H9 (cell line): ENCODE measurements around the gene SEMA3F. TPM values are rescaled to one million over a fixed set of nuclear protein-coding genes. Genes with fewer than 3 reads are reported as not detected.

Experiments
- DNase-seq: peaks from one replicate; pipeline ENCODE4 v3.0.0-alpha.2; 2017
- H2AFZ ChIP-seq: one replicate; pipeline ENCODE4 v1.6.1; 2013; ENCODE audit warnings: mild to moderate bottlenecking, low read length, control low read depth, moderate library complexity
- H2AK5ac ChIP-seq: 2 replicates; pipeline ENCODE4 v1.6.1; 2013; ENCODE audit warnings: low read length, control low read depth, mixed read lengths; ENCODE audit not compliant: insufficient read length
- H2BK120ac ChIP-seq: one replicate; pipeline ENCODE4 v1.6.1; 2013; ENCODE audit warnings: low read depth, mild to moderate bottlenecking, low read length, control low read depth, inconsistent platforms; ENCODE audit not compliant: poor library complexity, severe bottlenecking
- H2BK12ac ChIP-seq: 2 replicates; pipeline ENCODE4 v1.6.1; 2013; ENCODE audit warnings: low read length, control low read depth, mixed read lengths, low read depth; ENCODE audit not compliant: insufficient read length
- H2BK15ac ChIP-seq: 2 replicates; pipeline ENCODE4 v1.6.1; 2013; ENCODE audit warnings: low read depth, low read length, control low read depth
- H2BK20ac ChIP-seq: one replicate; pipeline ENCODE4 v1.6.1; 2013; ENCODE audit warnings: low read depth, mild to moderate bottlenecking, low read length, control low read depth, inconsistent platforms; ENCODE audit not compliant: poor library complexity, severe bottlenecking
- H2BK5ac ChIP-seq: 2 replicates; pipeline ENCODE4 v1.6.1; 2013; ENCODE audit warnings: low read length, control low read depth, mixed read lengths; ENCODE audit not compliant: insufficient read length
- H3K14ac ChIP-seq: 2 replicates; pipeline ENCODE4 v1.6.1; 2013; ENCODE audit warnings: low read length, control low read depth; ENCODE audit not compliant: insufficient read depth
- H3K18ac ChIP-seq: 2 replicates; pipeline ENCODE4 v1.6.1; 2013; ENCODE audit warnings: low read depth, mild to moderate bottlenecking, mixed read lengths, low read length, control low read depth; ENCODE audit not compliant: insufficient read length
- H3K23ac ChIP-seq: 2 replicates; pipeline ENCODE4 v1.6.1; 2013; ENCODE audit warnings: low read length, control low read depth, mixed read lengths, low read depth; ENCODE audit not compliant: insufficient read length
- H3K23me2 ChIP-seq: 2 replicates; pipeline ENCODE4 v1.6.1; 2013; ENCODE audit warnings: low read depth, mild to moderate bottlenecking, mixed read lengths, low read length, control low read depth; ENCODE audit not compliant: insufficient read length, poor library complexity, severe bottlenecking
- H3K27ac ChIP-seq: 2 replicates; pipeline ENCODE4 v1.5.1; 2013; ENCODE audit warnings: low read length, control low read depth, mixed read lengths, low read depth; ENCODE audit not compliant: insufficient read length
- H3K27me3 ChIP-seq: 2 replicates; pipeline ENCODE4 v1.6.1; 2013; ENCODE audit warnings: low read length, control low read depth, inconsistent platforms; ENCODE audit not compliant: insufficient read depth
- H3K4ac ChIP-seq: 2 replicates; pipeline ENCODE4 v1.6.1; 2013; ENCODE audit warnings: low read depth, mild to moderate bottlenecking, control low read depth, inconsistent platforms, low read length, moderate library complexity
- H3K4me1 ChIP-seq: 2 replicates; pipeline ENCODE4 v1.6.1; 2013; ENCODE audit warnings: low read length, control low read depth, inconsistent platforms; ENCODE audit not compliant: insufficient read depth
- H3K4me2 ChIP-seq: 2 replicates; pipeline ENCODE4 v1.6.1; 2013; ENCODE audit warnings: low read length, control low read depth, mixed read lengths; ENCODE audit not compliant: insufficient read length, insufficient read depth
- H3K56ac ChIP-seq: 2 replicates; pipeline ENCODE4 v1.6.1; 2013; ENCODE audit warnings: low read depth, mild to moderate bottlenecking, mixed read lengths, low read length, control low read depth; ENCODE audit not compliant: insufficient read length
- H3K79me1 ChIP-seq: 2 replicates; pipeline ENCODE4 v1.6.1; 2013; ENCODE audit warnings: low read depth, mild to moderate bottlenecking, moderate library complexity, low read length, control low read depth, inconsistent platforms; ENCODE audit not compliant: insufficient read depth, poor library complexity, severe bottlenecking
- H3K79me2 ChIP-seq: 2 replicates; pipeline ENCODE4 v1.6.1; 2013; ENCODE audit warnings: low read length, control low read depth, inconsistent platforms; ENCODE audit not compliant: insufficient read depth
- H3K9ac ChIP-seq: 2 replicates; pipeline ENCODE4 v1.6.1; 2013; ENCODE audit warnings: low read length, control low read depth, mixed read lengths; ENCODE audit not compliant: insufficient read length; ENCODE audit errors: extremely low read depth
- H3K9me3 ChIP-seq: one replicate; pipeline ENCODE4 v1.6.1; 2013; ENCODE audit warnings: low read depth, low read length, inconsistent platforms; ENCODE audit not compliant: control insufficient read depth
- H3T11ph ChIP-seq: one replicate; pipeline ENCODE4 v1.6.1; 2013; ENCODE audit warnings: mild to moderate bottlenecking, low read length, control low read depth, inconsistent platforms
- H4K20me1 ChIP-seq: one replicate; pipeline ENCODE4 v1.6.1; 2013; ENCODE audit not compliant: control insufficient read depth, insufficient read length, insufficient read depth
- H4K5ac ChIP-seq: 2 replicates; pipeline ENCODE4 v1.6.1; 2013; ENCODE audit warnings: low read depth, mild to moderate bottlenecking, mixed read lengths, low read length, control low read depth; ENCODE audit not compliant: insufficient read length
- H4K8ac ChIP-seq: replicated peaks from 2 replicates; pipeline ENCODE4 v1.6.1; 2013; ENCODE audit warnings: low read length, control low read depth, mixed read lengths, low read depth; ENCODE audit not compliant: insufficient read length
- H4K91ac ChIP-seq: 2 replicates; pipeline ENCODE4 v1.6.1; 2013; ENCODE audit warnings: low read depth, mild to moderate bottlenecking, moderate library complexity, mixed read lengths, low read length, control low read depth; ENCODE audit not compliant: insufficient read length
- H3K27ac Mint-ChIP-seq, 3 experiments: 2 replicates in 2 of 3; 3 replicates in 1 of 3; pipeline ENCODE4 v1.8.0; 2020 to 2021; ENCODE audit warnings: mixed read lengths in 3 of 3, mild to moderate bottlenecking in 1 of 3, moderate library complexity in 1 of 3
- H3K27me3 Mint-ChIP-seq: 2 replicates; pipeline ENCODE4 v1.8.0; 2021; ENCODE audit warnings: low read depth, mild to moderate bottlenecking, moderate library complexity, mixed read lengths
- H3K36me3 Mint-ChIP-seq, 3 experiments: 2 replicates in 2 of 3; 3 replicates in 1 of 3; pipeline ENCODE4 v1.8.0; 2020 to 2021; ENCODE audit warnings: low read depth in 3 of 3, mixed read lengths in 3 of 3; ENCODE audit not compliant: insufficient read depth in 1 of 3
- H3K4me1 Mint-ChIP-seq, 2 experiments: 2 replicates each; pipeline ENCODE4 v1.8.0; 2020; ENCODE audit warnings: mixed read lengths in 2 of 2
- H3K4me3 Mint-ChIP-seq, 2 experiments: 2 replicates in 1 of 2; 3 replicates in 1 of 2; pipeline ENCODE4 v1.8.0; 2020 to 2021; ENCODE audit warnings: mild to moderate bottlenecking in 2 of 2, mixed read lengths in 2 of 2, moderate library complexity in 1 of 2
- H3K9me3 Mint-ChIP-seq, 2 experiments: 2 replicates in 1 of 2; 3 replicates in 1 of 2; pipeline ENCODE4 v1.8.0; 2020; ENCODE audit warnings: mild to moderate bottlenecking in 2 of 2, mixed read lengths in 2 of 2, moderate library complexity in 1 of 2
- WGBS: extraction: QIAGEN DNeasy Blood & Tissue Kit; methylation state at CpG from one replicate; pipeline ENCODE4 v1.1.7; 2013; ENCODE audit warnings: missing lambda C conversion rate, low lambda C conversion rate, mixed read lengths; ENCODE audit not compliant: insufficient read length; ENCODE audit errors: extremely low coverage; 5-methylcytosine and 5-hydroxymethylcytosine counted together
- total RNA-seq: library from RNA; stranded (reverse); gene quantifications from 2 replicates; pipeline ENCODE4 v1.2.1, GENCODE V29; 2021
- TF ChIP-seq, protein P1 (sequence below): fragments of 200-600 bp; sonication (generic); conservative IDR thresholded peaks from 3 replicates; pipeline ENCODE4 v1.8.0; 2021; ENCODE audit warnings: antibody characterized with exemption, mild to moderate bottlenecking

Gene SEMA3F
- total RNA-seq, 1 experiment from 2014 or later: 14.3 TPM

DNA sequence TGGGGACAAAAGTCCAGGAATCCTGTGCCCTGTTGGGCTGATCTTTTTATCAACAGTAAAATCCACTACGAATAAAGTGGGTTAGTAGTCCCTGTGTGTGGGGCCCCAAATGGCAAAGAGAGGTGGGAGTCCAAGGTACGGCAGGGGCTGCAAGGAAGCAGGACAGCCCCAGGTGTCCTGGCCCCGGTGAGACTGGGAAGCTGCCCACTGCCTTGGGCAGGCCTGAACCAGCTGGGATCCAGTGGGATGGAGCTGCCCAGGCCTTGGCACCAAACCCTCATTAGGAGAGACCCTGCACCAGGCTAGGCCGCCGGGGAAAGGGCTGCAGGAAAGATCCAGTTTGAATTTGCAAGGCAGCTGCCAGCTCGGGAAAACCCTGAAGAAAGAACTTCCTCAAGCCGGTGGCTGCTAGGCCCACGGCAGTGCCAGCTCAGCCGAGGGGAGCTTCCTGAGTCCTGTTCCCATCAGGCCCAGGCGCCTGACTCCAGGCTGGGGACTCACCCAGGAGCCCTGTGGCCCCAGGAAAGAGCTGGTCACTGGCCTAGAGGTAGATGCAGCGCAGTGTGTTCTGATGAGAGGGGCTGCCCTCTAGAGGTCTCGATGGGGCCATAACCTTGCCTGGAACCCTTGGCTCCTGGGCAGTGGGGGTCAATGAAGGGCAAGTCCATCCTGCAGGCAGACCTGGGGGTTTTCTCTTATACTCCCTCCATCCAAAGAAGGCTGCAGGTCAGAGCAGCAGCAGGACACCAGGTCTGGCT, 66.5 kb downstream of the SEMA3F start:
- no peak overlapping the region for H2BK20ac ChIP-seq
- no peaks in the 10 kb centered on the region for H3K9me3 ChIP-seq
- no peak overlapping the region for H2AFZ ChIP-seq
- no peak overlapping the region for H2BK12ac ChIP-seq
- H3K14ac ChIP-seq: no peak overlapping the region; the same call in 1 of the 2 replicates
- no peaks in the 10 kb centered on the region for H3K27me3 ChIP-seq
- H3K4me3 Mint-ChIP-seq: no peak overlapping the region
- H3K4ac ChIP-seq: no peak overlapping the region
- H4K20me1 ChIP-seq: no peaks in the 10 kb centered on the region
- H4K8ac ChIP-seq: no peak overlapping the region
- peaks cover 28% of the 10 kb centered on the region for H3K27me3 Mint-ChIP-seq
- H3K4me1 Mint-ChIP-seq: peaks cover 5 to 12% of the 10 kb centered on the region in 2 experiments
- no peak overlapping the region for H3K56ac ChIP-seq
- H3K9me3 Mint-ChIP-seq: peaks cover 0 to 4% of the 10 kb centered on the region in 2 experiments; a peak in 1 of 5 replicates
- no peak overlapping the region for H3K27ac ChIP-seq
- no peaks in the 10 kb centered on the region for H3K4me1 ChIP-seq
- H3T11ph ChIP-seq: no peak overlapping the region
- no peaks in the 10 kb centered on the region for H3K79me2 ChIP-seq
- H3K4me2 ChIP-seq: no peak overlapping the region
- no peak overlapping the region for H3K23ac ChIP-seq
- H2BK120ac ChIP-seq: no peak overlapping the region
- H2AK5ac ChIP-seq: no peak overlapping the region
- H3K9ac ChIP-seq: no peak overlapping the region
- H3K36me3 Mint-ChIP-seq: no peaks in the 10 kb centered on the region
- H4K5ac ChIP-seq: no peak overlapping the region
- peak; percentile 92 for DNase-seq
- no peak overlapping the region for H2BK5ac ChIP-seq
- no peak overlapping the region for H2BK15ac ChIP-seq
- H4K91ac ChIP-seq: no peak overlapping the region
- H3K79me1 ChIP-seq: no peaks in the 10 kb centered on the region
- no peaks in the 10 kb centered on the region for H3K23me2 ChIP-seq
- WGBS: no CpG with 5 or more reads among the region's 12 CpGs
- H3K27ac Mint-ChIP-seq: no peak overlapping the region
- peak overlapping the region; percentile 29 for H3K18ac ChIP-seq
- TF ChIP-seq, protein P1, sequence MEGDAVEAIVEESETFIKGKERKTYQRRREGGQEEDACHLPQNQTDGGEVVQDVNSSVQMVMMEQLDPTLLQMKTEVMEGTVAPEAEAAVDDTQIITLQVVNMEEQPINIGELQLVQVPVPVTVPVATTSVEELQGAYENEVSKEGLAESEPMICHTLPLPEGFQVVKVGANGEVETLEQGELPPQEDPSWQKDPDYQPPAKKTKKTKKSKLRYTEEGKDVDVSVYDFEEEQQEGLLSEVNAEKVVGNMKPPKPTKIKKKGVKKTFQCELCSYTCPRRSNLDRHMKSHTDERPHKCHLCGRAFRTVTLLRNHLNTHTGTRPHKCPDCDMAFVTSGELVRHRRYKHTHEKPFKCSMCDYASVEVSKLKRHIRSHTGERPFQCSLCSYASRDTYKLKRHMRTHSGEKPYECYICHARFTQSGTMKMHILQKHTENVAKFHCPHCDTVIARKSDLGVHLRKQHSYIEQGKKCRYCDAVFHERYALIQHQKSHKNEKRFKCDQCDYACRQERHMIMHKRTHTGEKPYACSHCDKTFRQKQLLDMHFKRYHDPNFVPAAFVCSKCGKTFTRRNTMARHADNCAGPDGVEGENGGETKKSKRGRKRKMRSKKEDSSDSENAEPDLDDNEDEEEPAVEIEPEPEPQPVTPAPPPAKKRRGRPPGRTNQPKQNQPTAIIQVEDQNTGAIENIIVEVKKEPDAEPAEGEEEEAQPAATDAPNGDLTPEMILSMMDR: peak; percentile 70
